ENCODE results near the gene RGR. TPM values are rescaled to one million over a fixed set of nuclear protein-coding genes. Genes with fewer than 3 reads are reported as not detected.

The RGR gene
- total RNA-seq, 2 donors from 2014 or later, result not detected

DNA sequence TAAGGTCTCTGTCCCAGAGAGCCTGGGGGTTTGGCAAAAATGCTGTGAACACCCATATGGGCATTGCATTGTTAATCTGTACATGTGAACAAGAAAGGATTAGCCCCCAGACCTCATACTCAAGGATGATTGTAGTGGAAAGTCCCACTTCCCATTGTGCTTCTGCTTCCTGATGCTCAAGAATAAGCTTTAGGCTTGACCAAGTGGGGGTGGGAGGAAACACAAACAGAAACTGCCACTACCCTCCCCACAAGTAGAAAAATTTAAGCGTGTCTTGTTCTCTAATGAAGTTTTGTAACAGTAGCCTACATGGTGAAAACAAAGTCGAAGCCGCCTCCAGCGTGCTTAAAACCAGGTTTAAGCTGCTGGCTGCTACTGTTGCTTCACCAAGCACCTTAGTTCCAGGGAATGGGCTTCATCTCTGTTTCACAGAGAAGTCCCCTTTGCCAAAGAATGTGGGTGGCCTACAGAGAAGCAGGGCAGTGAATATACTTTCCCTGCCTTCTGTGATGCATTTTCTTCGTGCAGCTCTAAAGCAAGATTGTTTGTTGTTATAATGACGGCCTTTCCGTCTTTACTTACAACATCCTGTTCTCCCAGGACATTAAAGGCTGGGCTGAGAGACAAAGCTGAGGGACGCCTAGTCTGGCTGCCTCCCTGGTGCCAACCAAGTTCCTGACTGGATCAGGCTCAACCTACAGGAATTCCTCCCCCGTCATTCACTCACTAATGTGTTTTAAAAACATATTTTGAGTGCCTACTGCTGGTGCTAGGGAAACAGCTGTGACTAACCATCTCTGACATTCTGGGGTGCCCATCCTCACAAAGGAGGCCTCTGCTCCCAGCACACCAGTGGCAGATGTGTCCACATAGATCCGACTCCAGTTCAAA, 51.5 kb downstream of the RGR start:
- WGBS, 2 donors, result 73 to 79% methylated on average over 10 of the region's 10 CpGs
- Histone ChIP-seq H3K36me3 (replicated peaks in 1 of 2; ENCODE audit: insufficient read depth in 1 of 2, low read depth in 2 of 2) (no peaks in the 10 kb centered on the region), H3K4me3 (no peak overlapping the region), H3K9me3 (no peaks in the 10 kb centered on the region), H3K4me1 (no peaks in the 10 kb centered on the region), H3K27ac (no peak overlapping the region), H3K27me3 (no peaks in the 10 kb centered on the region)
- DNase-seq (no peak), ATAC-seq (peak; percentile 15)
- intact Hi-C loops (cut with DNase I), result no loop called here
- no peak for TF ChIP-seq POLR2A (IDR thresholded peaks at IDR 0.05)
- TF ChIP-seq CTCF (IDR thresholded peaks at IDR 0.05), result no peak

- intact Hi-C loops (cut with DNase I), result no loop called here
- Histone ChIP-seq H3K4me1 (no peaks in the 10 kb centered on the region), H3K27me3 (no peaks in the 10 kb centered on the region), H3K27ac (no peak overlapping the region), H3K4me3 (no peak overlapping the region), H3K36me3 (replicated peaks in 1 of 2; ENCODE audit: insufficient read depth in 1 of 2, low read depth in 2 of 2) (no peaks in the 10 kb centered on the region), H3K9me3 (no peaks in the 10 kb centered on the region)
- DNase-seq (no peak), ATAC-seq (no peak)
- TF ChIP-seq CTCF (IDR thresholded peaks at IDR 0.05), result no peak
- no peak for TF ChIP-seq POLR2A (IDR thresholded peaks at IDR 0.05)
- 80 to 87% methylated on average over 2 to 3 of the region's 3 CpGs for WGBS, 2 donors
Observed at GRCh38 chr10:84298057-84298456, 53.2 kb downstream of the RGR start.

GRCh38 chr10:84302223-84302622, 57.4 kb downstream of the RGR start:
- Histone ChIP-seq H3K9me3 (no peaks in the 10 kb centered on the region), H3K4me1 (no peaks in the 10 kb centered on the region), H3K27ac (no peak overlapping the region), H3K27me3 (no peaks in the 10 kb centered on the region), H3K36me3 (replicated peaks in 1 of 2; ENCODE audit: insufficient read depth in 1 of 2, low read depth in 2 of 2) (no peaks in the 10 kb centered on the region), H3K4me3 (no peak overlapping the region)
- no peak for DNase-seq
- WGBS, 2 donors, result 59 to 63% methylated on average over 2 of the region's 2 CpGs
- no peak for TF ChIP-seq POLR2A (IDR thresholded peaks at IDR 0.05)
- TF ChIP-seq CTCF (IDR thresholded peaks at IDR 0.05), result no peak
- no peak for ATAC-seq
- intact Hi-C loops (cut with DNase I), result no loop called here

GRCh38 chr10:84306751-84307384, 62.0 kb downstream of the RGR start:
- Histone ChIP-seq H3K27me3 (no peaks in the 10 kb centered on the region), H3K4me1 (no peaks in the 10 kb centered on the region), H3K27ac (no peak overlapping the region), H3K9me3 (no peaks in the 10 kb centered on the region), H3K4me3 (no peak overlapping the region), H3K36me3 (replicated peaks in 1 of 2; ENCODE audit: insufficient read depth in 1 of 2, low read depth in 2 of 2) (no peaks in the 10 kb centered on the region)
- WGBS, 2 donors, result 74% methylated on average over 4 of the region's 4 CpGs
- DNase-seq (no peak), ATAC-seq (no peak)
- TF ChIP-seq POLR2A (IDR thresholded peaks at IDR 0.05), result no peak
- no peak for TF ChIP-seq CTCF (IDR thresholded peaks at IDR 0.05)
- intact Hi-C loops (cut with DNase I), result no loop called here

Measured in body of pancreas (tissue), 4 donors.